ENCODE data around the gene NOXO1. TPM values are rescaled to one million over a fixed set of nuclear protein-coding genes. Genes with fewer than 3 reads are reported as not detected.

NOXO1 gene
- polyA plus RNA-seq, 1 of the 3 experiments (the other 2 are of a cell fraction): 0.21 TPM

DNA sequence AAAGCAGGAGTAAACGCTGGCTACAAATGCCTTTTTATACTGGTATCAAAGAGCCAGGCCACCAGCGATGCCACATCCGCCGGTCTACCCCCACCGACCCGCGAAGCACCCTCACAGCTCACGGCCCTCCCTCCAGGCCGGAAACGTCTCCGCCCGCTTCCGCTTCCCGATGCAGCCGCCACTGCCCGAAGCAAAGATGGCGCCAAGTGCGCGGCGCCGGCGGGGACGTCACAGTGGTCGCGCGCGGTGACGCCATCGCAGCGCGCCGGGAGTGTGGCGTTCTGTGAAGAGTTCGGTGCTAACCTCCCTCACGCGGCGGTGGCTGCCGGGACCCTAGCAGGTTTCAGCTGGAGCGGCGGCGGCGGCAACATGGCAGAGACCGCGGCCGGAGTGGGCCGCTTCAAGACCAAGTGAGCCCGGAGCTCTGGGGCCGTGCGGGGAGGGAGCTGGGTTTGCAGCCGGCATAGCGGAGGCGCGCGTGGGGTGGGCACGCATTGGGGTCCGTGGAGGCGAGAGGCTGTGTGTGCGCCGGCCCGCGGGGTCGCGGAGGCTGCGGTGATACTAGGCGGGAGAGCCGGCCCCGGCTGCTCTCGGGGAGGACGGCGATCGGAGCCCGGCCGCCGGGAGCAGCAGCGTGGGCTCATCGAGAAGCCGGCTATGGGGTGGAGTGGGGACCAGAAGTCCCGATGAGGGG is 9.3 kb downstream of the NOXO1 start, which contains the start of gene TBL3:
TSS of gene TBL3 (plus strand) at position 258 of the 694 bp plus-strand sequence. CDS start at position 370, 112 bp downstream.
- H3K27ac ChIP-seq (ENCODE audit: low read depth in 2 of 2, low read length in 1 of 2): peak within 1 kb of the TSS; percentile 93 to 98
- DNase-seq: peak; percentile 98
- peak within 1 kb of the TSS; percentile 75 to 88 for H3K4me3 ChIP-seq (ENCODE audit: low read depth in 2 of 2, low read length in 1 of 2)
- H3K9ac ChIP-seq: peak within 1 kb of the TSS; percentile 93
- peaks cover 0 to 9% of the 10 kb centered on the region in 2 experiments; a peak in 1 of 4 replicates for H3K4me1 ChIP-seq (ENCODE audit: control insufficient read depth in 1 of 2, insufficient read depth in 2 of 2, low read depth in 1 of 2, low read length in 1 of 2)
- POLR2A ChIA-PET: interaction anchor here (1.0 to 2.0 kb wide), 5 partner anchors 11 to 199 kb away, joined by 3 to 10 read pairs (median 5); partner anchors contain the start of genes EME2, GFER and MRPS34
- no peaks in the 10 kb centered on the region for H3K9me2 ChIP-seq
- peaks cover 4% of the 10 kb centered on the region for H3F3A ChIP-seq (replicated peaks; ENCODE audit: insufficient read depth)
- H3K4me2 ChIP-seq: peak within 1 kb of the TSS; percentile 87
- no peaks in the 10 kb centered on the region for H3K27me3 ChIP-seq (ENCODE audit: insufficient read depth)
- H2AFZ ChIP-seq (ENCODE audit: low read depth): peak within 1 kb of the TSS; percentile 89
- 0% methylated on average over 18 of the region's 78 CpGs for WGBS (ENCODE audit: low lambda C conversion rate)
- peaks cover 7 to 30% of the 10 kb centered on the region in 2 experiments for H3K36me3 ChIP-seq (replicated peaks in 1 of 2; ENCODE audit: control insufficient read depth in 1 of 2, insufficient read depth in 2 of 2, low read length in 1 of 2)
- CTCF ChIA-PET: interaction anchor here (1.2 to 3.7 kb wide), 4 partner anchors 12 to 181 kb away, joined by 3 to 19 read pairs (median 9); partner anchors contain the start of gene GFER
- H3K79me2 ChIP-seq (ENCODE audit: insufficient read depth): peaks cover 30% of the 10 kb centered on the region
- H3K9me3 ChIP-seq: no peaks in the 10 kb centered on the region
- H4K20me1 ChIP-seq (ENCODE audit: insufficient read depth): no peaks in the 10 kb centered on the region
- no peak for TF ChIP-seq FOXJ3 (CRISPR knock-in tag; IDR thresholded peaks at IDR 0.05)
- no peak for TF ChIP-seq MEF2A (IDR thresholded peaks at IDR 0.05; ENCODE audit: borderline replicate concordance, low read depth)
- TF ChIP-seq TAF1 (IDR thresholded peaks at IDR 0.05; ENCODE audit: borderline replicate concordance, low read depth, low read length): peak; percentile 80
- no peak for TF ChIP-seq RFX5 (IDR thresholded peaks at IDR 0.05; ENCODE audit: low read length)
- peak; percentile 82 for TF ChIP-seq POLR2AphosphoS5 (IDR thresholded peaks at IDR 0.05; ENCODE audit: low read depth, low read length)
- TF ChIP-seq FOXM1 (IDR thresholded peaks at IDR 0.05; ENCODE audit: low read depth): no peak
- TF ChIP-seq ELF1 (IDR thresholded peaks at IDR 0.05): peak; percentile 96
- TF ChIP-seq RXRA (IDR thresholded peaks at IDR 0.05; ENCODE audit: borderline replicate concordance, low read depth): no peak
- TF ChIP-seq, protein P1, sequence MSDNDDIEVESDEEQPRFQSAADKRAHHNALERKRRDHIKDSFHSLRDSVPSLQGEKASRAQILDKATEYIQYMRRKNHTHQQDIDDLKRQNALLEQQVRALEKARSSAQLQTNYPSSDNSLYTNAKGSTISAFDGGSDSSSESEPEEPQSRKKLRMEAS (IDR thresholded peaks at IDR 0.05; ENCODE audit: low read depth): peak; percentile 92
- no peak for TF ChIP-seq TEAD4 (IDR thresholded peaks at IDR 0.05; ENCODE audit: borderline replicate concordance, insufficient read depth)
- TF ChIP-seq, protein P2, sequence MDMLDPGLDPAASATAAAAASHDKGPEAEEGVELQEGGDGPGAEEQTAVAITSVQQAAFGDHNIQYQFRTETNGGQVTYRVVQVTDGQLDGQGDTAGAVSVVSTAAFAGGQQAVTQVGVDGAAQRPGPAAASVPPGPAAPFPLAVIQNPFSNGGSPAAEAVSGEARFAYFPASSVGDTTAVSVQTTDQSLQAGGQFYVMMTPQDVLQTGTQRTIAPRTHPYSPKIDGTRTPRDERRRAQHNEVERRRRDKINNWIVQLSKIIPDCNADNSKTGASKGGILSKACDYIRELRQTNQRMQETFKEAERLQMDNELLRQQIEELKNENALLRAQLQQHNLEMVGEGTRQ (IDR thresholded peaks at IDR 0.05; ENCODE audit: borderline replicate concordance, low read depth, low read length): no peak
- no peak for TF ChIP-seq EP300 (IDR thresholded peaks at IDR 0.05; ENCODE audit: borderline replicate concordance in 1 of 2, low read depth in 1 of 2, low read length in 1 of 2)
- TF ChIP-seq EZH2phosphoT487 (IDR thresholded peaks at IDR 0.05; ENCODE audit: borderline replicate concordance, low read depth): no peak
- TF ChIP-seq RCOR1 (IDR thresholded peaks at IDR 0.05; ENCODE audit: low read length): no peak; the same call in 1 of the 2 replicates
- peak; percentile 99 for TF ChIP-seq YY1 (IDR thresholded peaks at IDR 0.05; ENCODE audit: low read depth)
- TF ChIP-seq CHD2 (IDR thresholded peaks at IDR 0.05; ENCODE audit: low read length, partially characterized antibody): peak; percentile 96
- no peak for TF ChIP-seq RAD21 (IDR thresholded peaks at IDR 0.05; ENCODE audit: low read length)
- TF ChIP-seq, protein P3, sequence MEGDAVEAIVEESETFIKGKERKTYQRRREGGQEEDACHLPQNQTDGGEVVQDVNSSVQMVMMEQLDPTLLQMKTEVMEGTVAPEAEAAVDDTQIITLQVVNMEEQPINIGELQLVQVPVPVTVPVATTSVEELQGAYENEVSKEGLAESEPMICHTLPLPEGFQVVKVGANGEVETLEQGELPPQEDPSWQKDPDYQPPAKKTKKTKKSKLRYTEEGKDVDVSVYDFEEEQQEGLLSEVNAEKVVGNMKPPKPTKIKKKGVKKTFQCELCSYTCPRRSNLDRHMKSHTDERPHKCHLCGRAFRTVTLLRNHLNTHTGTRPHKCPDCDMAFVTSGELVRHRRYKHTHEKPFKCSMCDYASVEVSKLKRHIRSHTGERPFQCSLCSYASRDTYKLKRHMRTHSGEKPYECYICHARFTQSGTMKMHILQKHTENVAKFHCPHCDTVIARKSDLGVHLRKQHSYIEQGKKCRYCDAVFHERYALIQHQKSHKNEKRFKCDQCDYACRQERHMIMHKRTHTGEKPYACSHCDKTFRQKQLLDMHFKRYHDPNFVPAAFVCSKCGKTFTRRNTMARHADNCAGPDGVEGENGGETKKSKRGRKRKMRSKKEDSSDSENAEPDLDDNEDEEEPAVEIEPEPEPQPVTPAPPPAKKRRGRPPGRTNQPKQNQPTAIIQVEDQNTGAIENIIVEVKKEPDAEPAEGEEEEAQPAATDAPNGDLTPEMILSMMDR (IDR thresholded peaks at IDR 0.05): no peak
- TF ChIP-seq, protein P4, sequence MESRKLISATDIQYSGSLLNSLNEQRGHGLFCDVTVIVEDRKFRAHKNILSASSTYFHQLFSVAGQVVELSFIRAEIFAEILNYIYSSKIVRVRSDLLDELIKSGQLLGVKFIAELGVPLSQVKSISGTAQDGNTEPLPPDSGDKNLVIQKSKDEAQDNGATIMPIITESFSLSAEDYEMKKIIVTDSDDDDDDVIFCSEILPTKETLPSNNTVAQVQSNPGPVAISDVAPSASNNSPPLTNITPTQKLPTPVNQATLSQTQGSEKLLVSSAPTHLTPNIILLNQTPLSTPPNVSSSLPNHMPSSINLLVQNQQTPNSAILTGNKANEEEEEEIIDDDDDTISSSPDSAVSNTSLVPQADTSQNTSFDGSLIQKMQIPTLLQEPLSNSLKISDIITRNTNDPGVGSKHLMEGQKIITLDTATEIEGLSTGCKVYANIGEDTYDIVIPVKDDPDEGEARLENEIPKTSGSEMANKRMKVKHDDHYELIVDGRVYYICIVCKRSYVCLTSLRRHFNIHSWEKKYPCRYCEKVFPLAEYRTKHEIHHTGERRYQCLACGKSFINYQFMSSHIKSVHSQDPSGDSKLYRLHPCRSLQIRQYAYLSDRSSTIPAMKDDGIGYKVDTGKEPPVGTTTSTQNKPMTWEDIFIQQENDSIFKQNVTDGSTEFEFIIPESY (IDR thresholded peaks at IDR 0.05; ENCODE audit: borderline replicate concordance, low read depth): peak; percentile 93
- TF ChIP-seq SMC3 (IDR thresholded peaks at IDR 0.05; ENCODE audit: low read depth, low read length): no peak
- TF ChIP-seq GATA2 (CRISPR knock-in tag; IDR thresholded peaks at IDR 0.05): no peak
- no peak for TF ChIP-seq NFIC (IDR thresholded peaks at IDR 0.05; ENCODE audit: borderline replicate concordance)
- TF ChIP-seq, protein P5, sequence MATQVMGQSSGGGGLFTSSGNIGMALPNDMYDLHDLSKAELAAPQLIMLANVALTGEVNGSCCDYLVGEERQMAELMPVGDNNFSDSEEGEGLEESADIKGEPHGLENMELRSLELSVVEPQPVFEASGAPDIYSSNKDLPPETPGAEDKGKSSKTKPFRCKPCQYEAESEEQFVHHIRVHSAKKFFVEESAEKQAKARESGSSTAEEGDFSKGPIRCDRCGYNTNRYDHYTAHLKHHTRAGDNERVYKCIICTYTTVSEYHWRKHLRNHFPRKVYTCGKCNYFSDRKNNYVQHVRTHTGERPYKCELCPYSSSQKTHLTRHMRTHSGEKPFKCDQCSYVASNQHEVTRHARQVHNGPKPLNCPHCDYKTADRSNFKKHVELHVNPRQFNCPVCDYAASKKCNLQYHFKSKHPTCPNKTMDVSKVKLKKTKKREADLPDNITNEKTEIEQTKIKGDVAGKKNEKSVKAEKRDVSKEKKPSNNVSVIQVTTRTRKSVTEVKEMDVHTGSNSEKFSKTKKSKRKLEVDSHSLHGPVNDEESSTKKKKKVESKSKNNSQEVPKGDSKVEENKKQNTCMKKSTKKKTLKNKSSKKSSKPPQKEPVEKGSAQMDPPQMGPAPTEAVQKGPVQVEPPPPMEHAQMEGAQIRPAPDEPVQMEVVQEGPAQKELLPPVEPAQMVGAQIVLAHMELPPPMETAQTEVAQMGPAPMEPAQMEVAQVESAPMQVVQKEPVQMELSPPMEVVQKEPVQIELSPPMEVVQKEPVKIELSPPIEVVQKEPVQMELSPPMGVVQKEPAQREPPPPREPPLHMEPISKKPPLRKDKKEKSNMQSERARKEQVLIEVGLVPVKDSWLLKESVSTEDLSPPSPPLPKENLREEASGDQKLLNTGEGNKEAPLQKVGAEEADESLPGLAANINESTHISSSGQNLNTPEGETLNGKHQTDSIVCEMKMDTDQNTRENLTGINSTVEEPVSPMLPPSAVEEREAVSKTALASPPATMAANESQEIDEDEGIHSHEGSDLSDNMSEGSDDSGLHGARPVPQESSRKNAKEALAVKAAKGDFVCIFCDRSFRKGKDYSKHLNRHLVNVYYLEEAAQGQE (IDR thresholded peaks at IDR 0.05; ENCODE audit: low read depth, low read length): no peak; the same call in 1 of the 2 replicates
